ENCODE data around the gene WDR55. TPM values are rescaled to one million over a fixed set of nuclear protein-coding genes. Genes with fewer than 3 reads are reported as not detected.

The WDR55 gene
- total and polyA plus RNA-seq, 2 of the 8 experiments (the other 6 are each of a cell fraction or from before 2014, with no cell fraction given): 15.3 to 22.7 TPM

- H3K18ac ChIP-seq (ENCODE audit: extremely low read depth, low read length): no peak overlapping the region
- DNase-seq (ENCODE audit: low read depth in 1 of 2, low spot score in 2 of 2): no peak
- H2BK120ac ChIP-seq (replicated peaks; ENCODE audit: low read depth, low read length): no peak overlapping the region
- WGBS, 2 experiments (ENCODE audit: extremely low coverage in 1 of 2, insufficient coverage in 1 of 2, insufficient read length in 1 of 2, insufficient replicate concordance in 2 of 2, low coverage in 1 of 2, low lambda C conversion rate in 2 of 2, missing lambda C conversion rate in 1 of 2): 92% methylated on average over 3 of the region's 3 CpGs; no CpG with 5 or more reads in 1 of the 2 experiments
- H4K20me1 ChIP-seq (replicated peaks in 1 of 2; ENCODE audit: control insufficient read depth in 1 of 2, insufficient read depth in 2 of 2, low read length in 2 of 2): no peaks in the 10 kb centered on the region
- no peak overlapping the region for H3K4me3 ChIP-seq (ENCODE audit: extremely low read depth in 1 of 4, insufficient read depth in 2 of 4, low read depth in 3 of 4, low read length in 4 of 4)
- peaks cover 22 to 34% of the 10 kb centered on the region in 2 experiments for H3K9me3 ChIP-seq (ENCODE audit: insufficient read depth in 2 of 2, low read depth in 1 of 2, low read length in 1 of 2)
- no peaks in the 10 kb centered on the region for H3K79me1 ChIP-seq (ENCODE audit: low read depth, low read length)
- H3K23ac ChIP-seq (ENCODE audit: insufficient read length): no peak overlapping the region
- H2AFZ ChIP-seq (ENCODE audit: low read length): no peak overlapping the region
- TF ChIP-seq POLR2AphosphoS5 (IDR thresholded peaks at IDR 0.05; ENCODE audit: low read depth, low read length) (no peak), SRF (IDR thresholded peaks at IDR 0.05; ENCODE audit: low read depth, low read length) (no peak), TAF7 (optimal IDR thresholded peaks at IDR 0.05; ENCODE audit: borderline replicate concordance, low read depth, low read length) (no peak), JUND (IDR thresholded peaks at IDR 0.05; ENCODE audit: low read length) (no peak), POLR2A (IDR thresholded peaks at IDR 0.05; ENCODE audit: control extremely low read depth in 1 of 2, low read depth in 2 of 2, low read length in 2 of 2) (no peak), EZH2 (IDR thresholded peaks at IDR 0.05; ENCODE audit: low read depth, low read length, severe bottlenecking) (no peak), TBP (IDR thresholded peaks at IDR 0.05; ENCODE audit: low read depth, low read length) (no peak)
- H4K8ac ChIP-seq (ENCODE audit: extremely low read depth, insufficient read depth, low read length): no peak overlapping the region
- no peak overlapping the region for H2BK12ac ChIP-seq (ENCODE audit: low read depth, low read length)
- no peaks in the 10 kb centered on the region for H3K79me2 ChIP-seq (ENCODE audit: control insufficient read depth in 1 of 2, insufficient read depth in 2 of 2, low read length in 2 of 2)
- H3K4me2 ChIP-seq (ENCODE audit: insufficient read depth in 1 of 2, low read depth in 2 of 2, low read length in 2 of 2): no peak overlapping the region
- no peak overlapping the region for H3K56ac ChIP-seq (replicated peaks; ENCODE audit: insufficient read length, low read depth, low read length)
- no peaks in the 10 kb centered on the region for H3K23me2 ChIP-seq (ENCODE audit: low read depth, low read length)
- H2BK5ac ChIP-seq (ENCODE audit: low read depth, low read length): no peak overlapping the region
- no peak overlapping the region for H4K91ac ChIP-seq (replicated peaks; ENCODE audit: insufficient read length, low read length)
- FAIRE-seq: no peak
- H2BK20ac ChIP-seq (ENCODE audit: low read length): no peak overlapping the region
- no peak overlapping the region for H2BK15ac ChIP-seq (ENCODE audit: low read length)
- H3K27me3 ChIP-seq (replicated peaks in 1 of 4; ENCODE audit: control insufficient read depth in 3 of 4, extremely low read depth in 1 of 4, insufficient read depth in 3 of 4, low read length in 3 of 4): no peaks in the 10 kb centered on the region
- no peak overlapping the region for H3K27ac ChIP-seq (ENCODE audit: low read depth, low read length)
- no peaks in the 10 kb centered on the region for H3K36me3 ChIP-seq (ENCODE audit: control insufficient read depth in 2 of 4, insufficient read depth in 4 of 4, low read length in 3 of 4)
- no peaks in the 10 kb centered on the region for H3K4me1 ChIP-seq (replicated peaks in 1 of 4; ENCODE audit: control insufficient read depth in 3 of 4, insufficient read depth in 4 of 4, low read length in 3 of 4)
- CTCF ChIA-PET (ENCODE audit: partially characterized antibody): interaction anchor here (0.6 to 1.5 kb wide), 2 partner anchors 16 kb away, joined by 3 read pairs; no protein-coding TSS in a partner anchor
- no peak overlapping the region for H3K14ac ChIP-seq (ENCODE audit: insufficient read length)
- H2AK5ac ChIP-seq (ENCODE audit: low read depth, low read length): no peak overlapping the region
- no peak overlapping the region for H3K9ac ChIP-seq (replicated peaks in 1 of 4; ENCODE audit: extremely low read depth in 1 of 4, low read depth in 3 of 4, low read length in 3 of 4)
- no peak overlapping the region for H3K4ac ChIP-seq (replicated peaks; ENCODE audit: insufficient read length, low read depth, low read length)
- no peak overlapping the region for H4K5ac ChIP-seq (ENCODE audit: insufficient read length, low read depth, low read length)
- POLR2A ChIA-PET (ENCODE audit: partially characterized antibody): no interaction called here
Measured at GRCh38 chr5:140622301-140622700, 42.4 kb upstream of the WDR55 start.

All from H1 (cell line).